Measurements from ENCODE around the gene SMTNL1. TPM values are rescaled to one million over a fixed set of nuclear protein-coding genes. Genes with fewer than 3 reads are reported as not detected.

Gene SMTNL1
- total RNA-seq, 1 experiment from 2014 or later = not detected

DNA sequence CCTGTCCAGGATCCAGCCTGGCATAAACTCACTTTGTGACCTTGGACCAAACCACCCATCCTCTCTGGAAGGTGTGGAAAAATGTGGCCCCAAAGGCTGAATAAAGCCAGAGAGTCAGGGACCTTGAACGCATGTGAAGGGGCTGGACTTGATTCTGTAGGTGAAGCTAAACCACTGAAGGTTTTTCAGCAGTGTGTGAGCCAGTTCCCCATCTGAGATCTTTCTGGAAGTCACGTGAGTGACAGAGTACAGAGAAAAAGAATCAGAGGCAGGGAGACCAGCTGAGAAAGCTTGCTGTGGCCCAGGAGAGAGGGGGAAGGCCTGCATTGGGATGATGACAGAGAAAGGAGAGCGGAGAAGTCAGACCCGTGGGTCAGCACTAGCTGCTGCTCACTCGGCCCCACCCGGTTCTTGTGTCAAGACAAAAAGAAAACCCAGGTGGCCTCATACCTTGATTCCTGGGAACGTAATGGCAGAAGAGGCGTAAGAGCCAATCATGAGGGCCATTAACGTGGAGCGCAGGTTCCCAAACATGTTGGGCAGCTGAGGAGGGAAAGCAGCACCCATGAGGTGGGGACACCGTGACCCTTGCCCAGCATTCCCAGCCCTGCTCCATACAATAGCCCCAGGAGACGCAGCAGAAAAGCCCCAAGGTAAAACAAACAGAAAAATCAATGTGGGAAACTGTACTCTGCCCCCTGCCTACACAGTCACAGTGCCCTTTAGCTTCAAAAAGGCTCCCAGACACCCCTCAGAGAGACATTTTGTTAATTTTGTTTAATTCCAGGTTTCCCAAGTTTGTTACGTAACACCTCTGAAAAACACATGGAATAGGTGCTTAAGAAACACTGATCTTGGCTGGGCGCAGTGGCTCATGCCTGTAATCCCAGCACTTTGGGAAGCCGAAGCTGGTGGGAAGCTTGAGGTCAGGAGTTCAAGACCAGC, 39.8 kb upstream of the SMTNL1 start:
- Mint-ChIP-seq H3K36me3 (ENCODE audit: insufficient read depth in 1 of 3, low read depth in 3 of 3) (peaks cover 23 to 41% (median 25%) of the 10 kb centered on the region in 3 experiments; a peak in 6 of 7 replicates), H3K27me3 (ENCODE audit: low read depth) (no peaks in the 10 kb centered on the region; the same call in 1 of the 2 replicates), H3K27ac (no peak overlapping the region; a peak in 2 of 7 replicates), H3K4me3 (no peak overlapping the region), H3K4me1 (peaks cover 31 to 59% of the 10 kb centered on the region in 2 experiments), H3K9me3 (no peaks in the 10 kb centered on the region; a peak in 1 of 5 replicates)
- H3K23me2 ChIP-seq (ENCODE audit: insufficient read length, low read depth, low read length, poor library complexity, severe bottlenecking) = no peaks in the 10 kb centered on the region
- H2AK5ac ChIP-seq (ENCODE audit: insufficient read length, low read length) = no peak overlapping the region
- H4K5ac ChIP-seq (ENCODE audit: insufficient read length, low read depth, low read length) = no peak overlapping the region
- no peak overlapping the region for H2BK20ac ChIP-seq (ENCODE audit: low read depth, low read length, poor library complexity, severe bottlenecking)
- H3K4me2 ChIP-seq (ENCODE audit: insufficient read depth, insufficient read length, low read length) = no peak overlapping the region
- no peaks in the 10 kb centered on the region for H3K79me2 ChIP-seq (ENCODE audit: insufficient read depth, low read length)
- peaks cover 13% of the 10 kb centered on the region; the same call in 1 of the 2 replicates for H3K4me1 ChIP-seq (ENCODE audit: insufficient read depth, low read length)
- no peak overlapping the region for H3K56ac ChIP-seq (ENCODE audit: insufficient read length, low read depth, low read length)
- H3K23ac ChIP-seq (ENCODE audit: insufficient read length, low read depth, low read length) = no peak overlapping the region
- no peak overlapping the region for H2BK5ac ChIP-seq (ENCODE audit: insufficient read length, low read length)
- no peak overlapping the region for H2BK15ac ChIP-seq (ENCODE audit: low read depth, low read length)
- no peaks in the 10 kb centered on the region for H3K9me3 ChIP-seq (ENCODE audit: control insufficient read depth, low read depth, low read length)
- WGBS (ENCODE audit: extremely low coverage, insufficient read length, low lambda C conversion rate) = no CpG with 5 or more reads among the region's 15 CpGs
- H3K79me1 ChIP-seq (ENCODE audit: insufficient read depth, low read depth, low read length, poor library complexity, severe bottlenecking) = no peaks in the 10 kb centered on the region
- no peak overlapping the region for H3K18ac ChIP-seq (ENCODE audit: insufficient read length, low read depth, low read length)
- no peak overlapping the region for H3K9ac ChIP-seq (ENCODE audit: extremely low read depth, insufficient read length, low read length)
- H3K4ac ChIP-seq (ENCODE audit: low read depth, low read length) = no peak overlapping the region
- no peak overlapping the region for H2BK120ac ChIP-seq (ENCODE audit: low read depth, low read length, poor library complexity, severe bottlenecking)
- H3K27ac ChIP-seq (ENCODE audit: insufficient read length, low read depth, low read length) = no peak overlapping the region
- no peak overlapping the region for H3K14ac ChIP-seq (ENCODE audit: insufficient read depth, low read length)
- no peak overlapping the region for H2BK12ac ChIP-seq (ENCODE audit: insufficient read length, low read depth, low read length)
- H4K8ac ChIP-seq (replicated peaks; ENCODE audit: insufficient read length, low read depth, low read length) = no peak overlapping the region
- TF ChIP-seq, protein P1, sequence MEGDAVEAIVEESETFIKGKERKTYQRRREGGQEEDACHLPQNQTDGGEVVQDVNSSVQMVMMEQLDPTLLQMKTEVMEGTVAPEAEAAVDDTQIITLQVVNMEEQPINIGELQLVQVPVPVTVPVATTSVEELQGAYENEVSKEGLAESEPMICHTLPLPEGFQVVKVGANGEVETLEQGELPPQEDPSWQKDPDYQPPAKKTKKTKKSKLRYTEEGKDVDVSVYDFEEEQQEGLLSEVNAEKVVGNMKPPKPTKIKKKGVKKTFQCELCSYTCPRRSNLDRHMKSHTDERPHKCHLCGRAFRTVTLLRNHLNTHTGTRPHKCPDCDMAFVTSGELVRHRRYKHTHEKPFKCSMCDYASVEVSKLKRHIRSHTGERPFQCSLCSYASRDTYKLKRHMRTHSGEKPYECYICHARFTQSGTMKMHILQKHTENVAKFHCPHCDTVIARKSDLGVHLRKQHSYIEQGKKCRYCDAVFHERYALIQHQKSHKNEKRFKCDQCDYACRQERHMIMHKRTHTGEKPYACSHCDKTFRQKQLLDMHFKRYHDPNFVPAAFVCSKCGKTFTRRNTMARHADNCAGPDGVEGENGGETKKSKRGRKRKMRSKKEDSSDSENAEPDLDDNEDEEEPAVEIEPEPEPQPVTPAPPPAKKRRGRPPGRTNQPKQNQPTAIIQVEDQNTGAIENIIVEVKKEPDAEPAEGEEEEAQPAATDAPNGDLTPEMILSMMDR (conservative IDR thresholded peaks at IDR 0.05) = no peak
- no peak overlapping the region for H3T11ph ChIP-seq (ENCODE audit: low read length)
- DNase-seq = no peak
- no peaks in the 10 kb centered on the region for H3K27me3 ChIP-seq (ENCODE audit: insufficient read depth, low read length)
- H4K91ac ChIP-seq (ENCODE audit: insufficient read length, low read depth, low read length) = no peak overlapping the region
- no peak overlapping the region for H2AFZ ChIP-seq (ENCODE audit: low read length)
- H4K20me1 ChIP-seq (ENCODE audit: control insufficient read depth, insufficient read depth, insufficient read length) = peaks cover 3% of the 10 kb centered on the region

Measured in H9 (cell line).